HepG2 (cell line): ENCODE data around the gene HSPB7. TPM values are rescaled to one million over a fixed set of nuclear protein-coding genes. Genes with fewer than 3 reads are reported as not detected.
A peak's percentile ranks its signal among the peaks of the same experiment; 100 is the strongest.

ENCODE experiments used
- CAMTA2 ChIP-seq: sonication (generic); formaldehyde crosslinking; IDR thresholded peaks from 2 replicates; pipeline ENCODE4 v1.4.0; 2020; ENCODE audit warnings: mild to moderate bottlenecking, missing genetic modification reagents, borderline replicate concordance
- ELF1 ChIP-seq: sonication (generic); formaldehyde crosslinking; IDR thresholded peaks from 2 replicates; pipeline ENCODE4 v1.4.0; 2020; ENCODE audit warnings: missing genetic modification reagents
- HNF4G ChIP-seq, 2 experiments: sonication (generic) in 1 of 2; formaldehyde crosslinking in 1 of 2; IDR thresholded peaks; 2 replicates each; pipeline versions ENCODE4 v1.4.0 to v1.6.1; 2011 to 2020; ENCODE audit warnings: borderline replicate concordance in 2 of 2, low read depth in 2 of 2, mild to moderate bottlenecking in 2 of 2, low read length in 1 of 2, missing genetic modification reagents in 1 of 2, moderate library complexity in 1 of 2
- MTF2 ChIP-seq: sonication (generic); formaldehyde crosslinking; IDR thresholded peaks from 2 replicates; pipeline ENCODE4 v1.5.0; 2020; ENCODE audit warnings: missing genetic modification reagents, borderline replicate concordance
- NFIC ChIP-seq: IDR thresholded peaks from 2 replicates; pipeline ENCODE4 v1.6.1; 2012; ENCODE audit warnings: mild to moderate bottlenecking, low read length, inconsistent platforms
- NONO ChIP-seq, 2 experiments: fragments of 450-650 bp in 1 of 2; sonication (generic) in 1 of 2; formaldehyde crosslinking in 1 of 2; IDR thresholded peaks in 1 of 2; conservative IDR thresholded peaks in 1 of 2; 2 replicates each; pipeline versions ENCODE4 v1.6.1 to v1.8.0; 2017 to 2022; ENCODE audit warnings: mild to moderate bottlenecking in 1 of 2, missing genetic modification reagents in 1 of 2, moderate library complexity in 1 of 2
- RBAK ChIP-seq: sonication (generic); formaldehyde crosslinking; IDR thresholded peaks from 2 replicates; pipeline ENCODE4 v1.5.1; 2020; ENCODE audit warnings: mild to moderate bottlenecking, missing genetic modification reagents
- REL ChIP-seq: sonication (generic); formaldehyde crosslinking; conservative IDR thresholded peaks from 2 replicates; pipeline ENCODE4 v1.8.0; 2022; ENCODE audit warnings: mild to moderate bottlenecking, missing genetic modification reagents, moderate library complexity
- SP140L ChIP-seq: sonication (generic); formaldehyde crosslinking; IDR thresholded peaks from 2 replicates; pipeline ENCODE4 v1.4.0; 2020; ENCODE audit warnings: missing genetic modification reagents, borderline replicate concordance
- SYNCRIP ChIP-seq: fragments of 200-400 bp; formaldehyde crosslinking; IDR thresholded peaks from 2 replicates; pipeline ENCODE4 v1.6.1; 2018; ENCODE audit warnings: mild to moderate bottlenecking, low read depth, low read length; ENCODE audit not compliant: insufficient read depth
- ZMYM2 ChIP-seq: sonication (generic); formaldehyde crosslinking; IDR thresholded peaks from 2 replicates; pipeline ENCODE4 v1.8.0; 2022; ENCODE audit warnings: mild to moderate bottlenecking, missing genetic modification reagents
- ZMYM3 ChIP-seq: sonication (generic); formaldehyde crosslinking; IDR thresholded peaks from 2 replicates; pipeline ENCODE4 v1.5.1; 2020; ENCODE audit warnings: mild to moderate bottlenecking, missing genetic modification reagents
- ZNF124 ChIP-seq: sonication (generic); formaldehyde crosslinking; IDR thresholded peaks from 2 replicates; pipeline ENCODE4 v1.4.0; 2020; ENCODE audit warnings: missing genetic modification reagents
- ZNF460 ChIP-seq: sonication (generic); formaldehyde crosslinking; IDR thresholded peaks from 2 replicates; pipeline ENCODE4 v1.5.1; 2020; ENCODE audit warnings: missing genetic modification reagents, mild to moderate bottlenecking, borderline replicate concordance
- ZNF484 ChIP-seq: sonication (generic); formaldehyde crosslinking; IDR thresholded peaks from 2 replicates; pipeline ENCODE4 v1.5.1; 2020; ENCODE audit warnings: mild to moderate bottlenecking, low read depth, missing genetic modification reagents, borderline replicate concordance
- ZNF501 ChIP-seq: sonication (generic); formaldehyde crosslinking; IDR thresholded peaks from 2 replicates; pipeline ENCODE4 v1.5.1; 2020; ENCODE audit warnings: mild to moderate bottlenecking, moderate library complexity, missing genetic modification reagents
- ZNF557 ChIP-seq: sonication (generic); formaldehyde crosslinking; IDR thresholded peaks from 2 replicates; pipeline ENCODE4 v1.4.0; 2020; ENCODE audit warnings: missing genetic modification reagents
- ZNF879 ChIP-seq: sonication (generic); formaldehyde crosslinking; IDR thresholded peaks from 2 replicates; pipeline ENCODE4 v1.8.1; 2023; ENCODE audit warnings: missing genetic modification reagents
- polyA plus RNA-seq, 8 experiments: library from polyadenylated mRNA; depleted of rRNA in 3 of 8; stranded (reverse) in 7 of 8; unstranded in 1 of 8; fragments of >200 nt; fragmentation: Illumina TruSeq in 4 of 8; extraction: Trizol in 4 of 8; gene quantifications; 2 replicates each; pipeline versions ENCODE4 v1.2.1 to v1.2.3, GENCODE V29; 2011 to 2016; ENCODE audit warnings: low read depth in 4 of 8, missing spikeins in 1 of 8, mixed read lengths in 1 of 8; ENCODE audit not compliant: insufficient read depth in 1 of 8
- total RNA-seq, 5 experiments: library from RNA; depleted of rRNA; stranded (reverse); fragments of >200 nt; fragmentation: Illumina TruSeq; extraction: Trizol; gene quantifications; 2 replicates each; pipeline ENCODE4 v1.2.3, GENCODE V29; 2016; ENCODE audit warnings: low read depth in 1 of 5
- TF ChIP-seq, protein P1 (sequence below): sonication (generic); formaldehyde crosslinking; IDR thresholded peaks from 2 replicates; pipeline ENCODE4 v1.4.0; 2020; ENCODE audit warnings: missing genetic modification reagents, borderline replicate concordance
- TF ChIP-seq, protein P2 (sequence below): sonication (generic); formaldehyde crosslinking; IDR thresholded peaks from 2 replicates; pipeline ENCODE4 v1.9.0; 2022; ENCODE audit warnings: low read depth, missing genetic modification reagents
- TF ChIP-seq, protein P3 (sequence below): sonication (generic); formaldehyde crosslinking; IDR thresholded peaks from 2 replicates; pipeline ENCODE4 v1.5.0; 2020; ENCODE audit warnings: missing genetic modification reagents
- TF ChIP-seq, protein P4 (sequence below): sonication (generic); formaldehyde crosslinking; conservative IDR thresholded peaks from 2 replicates; pipeline ENCODE4 v1.4.0; 2020; ENCODE audit warnings: mild to moderate bottlenecking, missing genetic modification reagents, moderate library complexity

The HSPB7 gene
- total and polyA plus RNA-seq, 2 of the 13 experiments (the other 11 are each of a cell fraction or from before 2014, with no cell fraction given), result 0.20 TPM; not detected in 1

DNA sequence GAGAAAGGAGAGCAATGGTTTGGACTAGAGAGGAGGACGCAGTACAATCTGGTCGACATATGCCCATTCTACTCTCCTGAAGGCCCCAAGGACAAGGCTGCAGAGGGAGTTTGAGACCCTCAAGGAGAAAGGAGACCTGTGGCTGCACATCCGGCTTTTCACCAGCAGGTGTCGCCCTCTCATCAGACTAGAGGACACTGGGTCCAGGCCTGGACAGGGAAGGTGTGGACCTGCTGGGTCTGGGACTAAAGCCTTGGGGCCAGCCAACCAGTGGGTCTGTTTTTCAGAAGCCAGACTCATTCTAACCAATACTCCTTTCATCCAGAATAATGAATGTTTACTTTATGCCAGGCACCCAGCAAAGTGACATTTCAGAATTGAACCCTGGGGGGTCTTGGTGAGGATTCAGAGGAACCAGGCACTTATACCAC is 8.8 kb downstream of the HSPB7 start (continued):
- no peak for TF ChIP-seq REL (CRISPR knock-in tag)
- TF ChIP-seq, protein P1, sequence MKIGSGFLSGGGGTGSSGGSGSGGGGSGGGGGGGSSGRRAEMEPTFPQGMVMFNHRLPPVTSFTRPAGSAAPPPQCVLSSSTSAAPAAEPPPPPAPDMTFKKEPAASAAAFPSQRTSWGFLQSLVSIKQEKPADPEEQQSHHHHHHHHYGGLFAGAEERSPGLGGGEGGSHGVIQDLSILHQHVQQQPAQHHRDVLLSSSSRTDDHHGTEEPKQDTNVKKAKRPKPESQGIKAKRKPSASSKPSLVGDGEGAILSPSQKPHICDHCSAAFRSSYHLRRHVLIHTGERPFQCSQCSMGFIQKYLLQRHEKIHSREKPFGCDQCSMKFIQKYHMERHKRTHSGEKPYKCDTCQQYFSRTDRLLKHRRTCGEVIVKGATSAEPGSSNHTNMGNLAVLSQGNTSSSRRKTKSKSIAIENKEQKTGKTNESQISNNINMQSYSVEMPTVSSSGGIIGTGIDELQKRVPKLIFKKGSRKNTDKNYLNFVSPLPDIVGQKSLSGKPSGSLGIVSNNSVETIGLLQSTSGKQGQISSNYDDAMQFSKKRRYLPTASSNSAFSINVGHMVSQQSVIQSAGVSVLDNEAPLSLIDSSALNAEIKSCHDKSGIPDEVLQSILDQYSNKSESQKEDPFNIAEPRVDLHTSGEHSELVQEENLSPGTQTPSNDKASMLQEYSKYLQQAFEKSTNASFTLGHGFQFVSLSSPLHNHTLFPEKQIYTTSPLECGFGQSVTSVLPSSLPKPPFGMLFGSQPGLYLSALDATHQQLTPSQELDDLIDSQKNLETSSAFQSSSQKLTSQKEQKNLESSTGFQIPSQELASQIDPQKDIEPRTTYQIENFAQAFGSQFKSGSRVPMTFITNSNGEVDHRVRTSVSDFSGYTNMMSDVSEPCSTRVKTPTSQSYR, result no peak
- TF ChIP-seq, protein P2, sequence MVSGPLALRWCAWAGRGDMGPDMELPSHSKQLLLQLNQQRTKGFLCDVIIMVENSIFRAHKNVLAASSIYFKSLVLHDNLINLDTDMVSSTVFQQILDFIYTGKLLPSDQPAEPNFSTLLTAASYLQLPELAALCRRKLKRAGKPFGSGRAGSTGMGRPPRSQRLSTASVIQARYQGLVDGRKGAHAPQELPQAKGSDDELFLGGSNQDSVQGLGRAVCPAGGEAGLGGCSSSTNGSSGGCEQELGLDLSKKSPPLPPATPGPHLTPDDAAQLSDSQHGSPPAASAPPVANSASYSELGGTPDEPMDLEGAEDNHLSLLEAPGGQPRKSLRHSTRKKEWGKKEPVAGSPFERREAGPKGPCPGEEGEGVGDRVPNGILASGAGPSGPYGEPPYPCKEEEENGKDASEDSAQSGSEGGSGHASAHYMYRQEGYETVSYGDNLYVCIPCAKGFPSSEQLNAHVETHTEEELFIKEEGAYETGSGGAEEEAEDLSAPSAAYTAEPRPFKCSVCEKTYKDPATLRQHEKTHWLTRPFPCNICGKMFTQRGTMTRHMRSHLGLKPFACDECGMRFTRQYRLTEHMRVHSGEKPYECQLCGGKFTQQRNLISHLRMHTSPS (CRISPR knock-in tag), result no peak
- TF ChIP-seq ZNF501 (CRISPR knock-in tag), result peak; percentile 67
- no peak for TF ChIP-seq ZMYM2 (CRISPR knock-in tag)
- TF ChIP-seq, protein P3, sequence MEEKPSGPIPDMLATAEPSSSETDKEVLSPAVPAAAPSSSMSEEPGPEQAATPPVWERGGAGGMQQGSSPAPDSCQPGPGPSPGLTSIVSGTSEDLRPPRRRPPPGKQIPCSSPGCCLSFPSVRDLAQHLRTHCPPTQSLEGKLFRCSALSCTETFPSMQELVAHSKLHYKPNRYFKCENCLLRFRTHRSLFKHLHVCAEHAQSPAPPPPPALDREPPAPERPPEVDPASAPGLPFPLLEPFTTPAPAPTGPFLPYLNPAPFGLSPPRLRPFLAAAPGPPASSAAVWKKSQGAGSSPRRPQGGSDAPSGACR (CRISPR knock-in tag), result no peak
- no peak for TF ChIP-seq NONO (IDR thresholded peaks at IDR 0.05)
- TF ChIP-seq NONO (CRISPR knock-in tag; conservative IDR thresholded peaks at IDR 0.05), result no peak
- no peak for TF ChIP-seq ZNF460 (CRISPR knock-in tag)
- TF ChIP-seq, protein P4, sequence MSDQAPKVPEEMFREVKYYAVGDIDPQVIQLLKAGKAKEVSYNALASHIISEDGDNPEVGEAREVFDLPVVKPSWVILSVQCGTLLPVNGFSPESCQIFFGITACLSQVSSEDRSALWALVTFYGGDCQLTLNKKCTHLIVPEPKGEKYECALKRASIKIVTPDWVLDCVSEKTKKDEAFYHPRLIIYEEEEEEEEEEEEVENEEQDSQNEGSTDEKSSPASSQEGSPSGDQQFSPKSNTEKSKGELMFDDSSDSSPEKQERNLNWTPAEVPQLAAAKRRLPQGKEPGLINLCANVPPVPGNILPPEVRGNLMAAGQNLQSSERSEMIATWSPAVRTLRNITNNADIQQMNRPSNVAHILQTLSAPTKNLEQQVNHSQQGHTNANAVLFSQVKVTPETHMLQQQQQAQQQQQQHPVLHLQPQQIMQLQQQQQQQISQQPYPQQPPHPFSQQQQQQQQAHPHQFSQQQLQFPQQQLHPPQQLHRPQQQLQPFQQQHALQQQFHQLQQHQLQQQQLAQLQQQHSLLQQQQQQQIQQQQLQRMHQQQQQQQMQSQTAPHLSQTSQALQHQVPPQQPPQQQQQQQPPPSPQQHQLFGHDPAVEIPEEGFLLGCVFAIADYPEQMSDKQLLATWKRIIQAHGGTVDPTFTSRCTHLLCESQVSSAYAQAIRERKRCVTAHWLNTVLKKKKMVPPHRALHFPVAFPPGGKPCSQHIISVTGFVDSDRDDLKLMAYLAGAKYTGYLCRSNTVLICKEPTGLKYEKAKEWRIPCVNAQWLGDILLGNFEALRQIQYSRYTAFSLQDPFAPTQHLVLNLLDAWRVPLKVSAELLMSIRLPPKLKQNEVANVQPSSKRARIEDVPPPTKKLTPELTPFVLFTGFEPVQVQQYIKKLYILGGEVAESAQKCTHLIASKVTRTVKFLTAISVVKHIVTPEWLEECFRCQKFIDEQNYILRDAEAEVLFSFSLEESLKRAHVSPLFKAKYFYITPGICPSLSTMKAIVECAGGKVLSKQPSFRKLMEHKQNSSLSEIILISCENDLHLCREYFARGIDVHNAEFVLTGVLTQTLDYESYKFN (CRISPR knock-in tag), result no peak
- TF ChIP-seq ZNF484 (CRISPR knock-in tag), result no peak
- no peak for TF ChIP-seq ZNF557 (CRISPR knock-in tag)
- TF ChIP-seq ZNF124 (CRISPR knock-in tag), result no peak
- TF ChIP-seq HNF4G (IDR thresholded peaks at IDR 0.05; ENCODE audit: borderline replicate concordance, low read depth, low read length), result no peak
- no peak for TF ChIP-seq HNF4G (CRISPR knock-in tag; IDR thresholded peaks at IDR 0.05; ENCODE audit: borderline replicate concordance, low read depth)
- TF ChIP-seq SYNCRIP, result no peak
- no peak for TF ChIP-seq SP140L
- no peak for TF ChIP-seq ELF1 (CRISPR knock-in tag)
- no peak for TF ChIP-seq ZNF879
- no peak for TF ChIP-seq CAMTA2 (CRISPR knock-in tag)
- TF ChIP-seq NFIC, result no peak
- TF ChIP-seq RBAK (CRISPR knock-in tag), result no peak
- TF ChIP-seq MTF2 (CRISPR knock-in tag), result no peak
- no peak for TF ChIP-seq ZMYM3 (CRISPR knock-in tag)
